ENCODE results near the gene RHPN2.
"Not testable (repeated sequence)": the region's sequence is repeated elsewhere in the genome, so short reads cannot be mapped to it uniquely, and the experiment has no call there.

Gene RHPN2

DNA sequence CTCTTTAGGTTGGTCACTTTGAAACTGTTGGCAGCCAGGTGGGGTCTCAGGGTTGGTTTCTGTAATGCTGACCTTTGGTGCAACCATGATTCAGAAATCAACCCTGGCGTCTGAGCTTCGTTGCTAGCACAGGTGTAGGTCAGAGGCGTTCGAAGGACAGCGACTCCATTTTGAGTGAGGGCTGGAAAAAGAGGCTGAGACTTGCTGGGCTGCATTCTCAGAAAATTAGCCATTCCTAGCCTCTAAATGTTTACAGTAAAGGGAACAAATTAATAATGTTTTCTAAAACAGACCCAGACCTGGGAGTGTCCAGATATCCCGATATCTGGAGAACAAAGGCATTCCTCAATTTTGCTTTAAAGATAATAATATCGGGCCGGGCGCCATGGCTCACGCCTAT lies 29.2 kb downstream of the RHPN2 start:
- intact Hi-C loops (cut with DNase I; ENCODE audit: low total_unique reads) = no loop called here
- Histone ChIP-seq H3K4me3 (no peak overlapping the region), H3K27me3 (no peaks in the 10 kb centered on the region), H3K36me3 (no peaks in the 10 kb centered on the region), H3K27ac (no peak overlapping the region), H3K4me1 (no peaks in the 10 kb centered on the region), H3K9me3 (peaks cover 0 to 5% (median 2%) of the 10 kb centered on the region in 3 donors)
- TF ChIP-seq, protein P1, sequence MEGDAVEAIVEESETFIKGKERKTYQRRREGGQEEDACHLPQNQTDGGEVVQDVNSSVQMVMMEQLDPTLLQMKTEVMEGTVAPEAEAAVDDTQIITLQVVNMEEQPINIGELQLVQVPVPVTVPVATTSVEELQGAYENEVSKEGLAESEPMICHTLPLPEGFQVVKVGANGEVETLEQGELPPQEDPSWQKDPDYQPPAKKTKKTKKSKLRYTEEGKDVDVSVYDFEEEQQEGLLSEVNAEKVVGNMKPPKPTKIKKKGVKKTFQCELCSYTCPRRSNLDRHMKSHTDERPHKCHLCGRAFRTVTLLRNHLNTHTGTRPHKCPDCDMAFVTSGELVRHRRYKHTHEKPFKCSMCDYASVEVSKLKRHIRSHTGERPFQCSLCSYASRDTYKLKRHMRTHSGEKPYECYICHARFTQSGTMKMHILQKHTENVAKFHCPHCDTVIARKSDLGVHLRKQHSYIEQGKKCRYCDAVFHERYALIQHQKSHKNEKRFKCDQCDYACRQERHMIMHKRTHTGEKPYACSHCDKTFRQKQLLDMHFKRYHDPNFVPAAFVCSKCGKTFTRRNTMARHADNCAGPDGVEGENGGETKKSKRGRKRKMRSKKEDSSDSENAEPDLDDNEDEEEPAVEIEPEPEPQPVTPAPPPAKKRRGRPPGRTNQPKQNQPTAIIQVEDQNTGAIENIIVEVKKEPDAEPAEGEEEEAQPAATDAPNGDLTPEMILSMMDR (IDR thresholded peaks at IDR 0.05) = no peak
- no peak for DNase-seq

DNA sequence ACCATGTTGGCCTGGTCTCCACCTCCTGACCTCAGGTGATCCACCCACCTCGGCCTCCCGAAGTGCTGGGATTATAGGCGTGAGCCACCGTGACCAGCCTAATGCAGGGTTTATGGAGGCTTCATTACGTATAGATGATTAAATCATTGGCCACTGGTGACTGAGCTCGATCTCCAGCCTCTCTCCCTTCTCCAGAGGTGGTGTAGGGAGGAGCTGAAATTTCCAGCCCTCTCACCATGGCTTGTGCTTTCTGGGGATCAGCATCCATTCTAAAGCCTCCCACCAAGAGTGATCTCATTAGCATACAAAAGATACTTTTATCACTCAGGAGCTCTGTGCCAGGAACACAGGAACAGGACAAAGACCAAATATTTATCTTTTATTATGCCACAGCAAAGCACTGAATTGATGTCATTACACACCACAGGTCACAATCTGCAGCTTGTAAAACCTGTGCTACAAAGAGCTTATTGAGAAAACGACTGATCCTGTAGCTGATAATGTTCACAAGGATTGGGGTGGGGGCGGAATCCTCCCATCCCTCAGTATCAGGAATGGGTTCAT lies 32.4 kb downstream of the RHPN2 start:
- Histone ChIP-seq H3K9me3 (peaks cover 0 to 5% (median 4%) of the 10 kb centered on the region in 3 donors), H3K36me3 (no peaks in the 10 kb centered on the region), H3K4me3 (no peak overlapping the region), H3K27ac (no peak overlapping the region), H3K27me3 (no peaks in the 10 kb centered on the region), H3K4me1 (no peaks in the 10 kb centered on the region)
- DNase-seq = no peak
- intact Hi-C loops (cut with DNase I; ENCODE audit: low total_unique reads) = no loop called here
- TF ChIP-seq, protein P1 (IDR thresholded peaks at IDR 0.05) = no peak

DNA sequence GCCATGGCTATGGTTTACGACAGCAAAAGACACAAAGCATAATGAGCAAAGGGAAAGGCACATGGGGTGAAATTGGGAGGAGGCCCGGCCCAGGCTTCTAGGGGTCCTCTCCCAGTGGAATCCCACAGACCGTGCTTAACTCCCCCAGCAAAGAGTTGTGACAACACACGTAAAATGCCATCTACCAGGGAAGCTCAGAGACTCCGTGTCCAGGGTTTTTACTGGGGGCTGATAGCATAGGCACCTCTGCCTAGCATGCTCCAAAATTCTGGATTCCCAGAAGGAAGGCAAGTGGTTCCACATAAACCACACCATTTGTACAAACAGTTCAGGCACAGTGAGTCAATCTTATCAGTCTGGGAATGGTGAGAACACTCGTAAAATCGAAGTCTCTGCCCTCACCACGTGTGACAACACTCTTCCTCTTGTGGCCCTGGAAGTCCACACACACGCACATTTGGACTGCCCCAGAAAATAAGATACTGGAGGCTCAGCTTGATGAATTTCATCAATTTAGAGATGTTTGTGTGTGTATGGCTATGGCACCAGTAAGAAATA lies 34.9 kb downstream of the RHPN2 start:
- intact Hi-C loops (cut with DNase I; ENCODE audit: low total_unique reads) = no loop called here

DNA sequence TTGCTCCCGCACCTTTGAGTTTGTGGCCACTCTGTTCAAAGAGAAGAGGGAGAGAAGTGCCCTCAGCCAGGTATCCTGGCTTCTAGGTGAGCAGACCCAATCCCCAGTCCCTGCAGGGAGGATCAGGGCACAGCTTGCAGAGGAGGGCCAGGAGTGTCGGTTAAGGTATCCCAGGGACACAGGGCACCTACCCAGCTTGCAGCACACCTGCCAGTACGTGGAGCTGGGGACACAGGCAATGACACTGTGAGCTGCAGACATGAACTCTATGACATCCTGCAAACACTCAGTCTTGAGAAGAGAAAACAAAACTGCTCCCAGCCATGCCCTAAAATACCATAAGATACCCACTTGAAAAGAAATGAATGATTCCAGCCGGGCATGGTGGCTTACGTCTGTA lies 38.1 kb downstream of the RHPN2 start:
- H3K4me1 ChIP-seq; DNase-seq; H3K4me3 ChIP-seq; H3K9me3 ChIP-seq; intact Hi-C loops (cut with DNase I; ENCODE audit: low total_unique reads); H3K27me3 ChIP-seq; H3K36me3 ChIP-seq; H3K27ac ChIP-seq: not testable (repeated sequence)

More for the DNA sequence above, 34.9 kb downstream of the RHPN2 start:
- no peak for DNase-seq
- no peaks in the 10 kb centered on the region for H3K36me3 ChIP-seq
- H3K9me3 ChIP-seq = peaks cover 0 to 4% (median 0%) of the 10 kb centered on the region in 3 donors
- no peak overlapping the region for H3K27ac ChIP-seq
- no peaks in the 10 kb centered on the region for H3K27me3 ChIP-seq
- H3K4me3 ChIP-seq = no peak overlapping the region
- TF ChIP-seq, protein P1 (IDR thresholded peaks at IDR 0.05) = no peak
- H3K4me1 ChIP-seq = no peaks in the 10 kb centered on the region

DNA sequence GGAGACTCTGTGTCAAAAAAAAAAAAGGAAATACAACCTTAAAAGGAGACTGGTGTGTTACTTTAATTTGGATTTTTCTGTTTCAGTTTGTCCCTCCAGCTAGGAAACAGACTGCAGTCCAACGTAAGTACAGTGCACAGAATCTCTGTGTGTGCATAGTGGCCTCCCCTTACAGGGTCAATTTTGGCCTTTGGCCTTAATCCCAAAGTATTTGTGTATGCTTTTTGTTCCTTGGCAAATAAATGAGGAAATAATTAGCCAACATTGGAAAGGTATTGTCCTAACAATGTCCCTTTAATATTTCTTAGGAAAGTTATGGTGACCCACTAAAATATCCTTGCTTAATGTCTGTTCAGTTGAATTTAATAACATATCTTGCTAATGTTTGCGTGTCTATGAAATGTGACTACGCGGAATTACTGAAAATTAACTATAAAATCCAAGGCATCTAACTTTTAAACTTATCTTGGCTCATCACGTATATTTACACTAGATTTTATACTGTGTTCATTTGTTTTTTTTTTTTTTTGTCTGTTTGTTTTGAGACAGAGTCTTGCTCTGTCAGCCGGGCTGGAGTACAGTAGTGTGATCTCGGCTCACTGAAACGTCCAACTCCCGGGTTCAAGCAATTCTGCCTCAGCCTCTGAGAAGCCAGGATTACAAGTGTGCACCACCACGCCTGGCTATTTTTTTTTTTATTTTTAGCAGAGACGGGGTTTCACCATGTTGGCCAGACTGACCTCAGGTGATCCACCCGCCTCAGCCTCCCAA lies 39.0 kb downstream of the RHPN2 start:
- H3K9me3 ChIP-seq; H3K4me1 ChIP-seq; intact Hi-C loops (cut with DNase I; ENCODE audit: low total_unique reads); H3K27ac ChIP-seq; H3K27me3 ChIP-seq; H3K4me3 ChIP-seq; H3K36me3 ChIP-seq; DNase-seq: not testable (repeated sequence)

DNA sequence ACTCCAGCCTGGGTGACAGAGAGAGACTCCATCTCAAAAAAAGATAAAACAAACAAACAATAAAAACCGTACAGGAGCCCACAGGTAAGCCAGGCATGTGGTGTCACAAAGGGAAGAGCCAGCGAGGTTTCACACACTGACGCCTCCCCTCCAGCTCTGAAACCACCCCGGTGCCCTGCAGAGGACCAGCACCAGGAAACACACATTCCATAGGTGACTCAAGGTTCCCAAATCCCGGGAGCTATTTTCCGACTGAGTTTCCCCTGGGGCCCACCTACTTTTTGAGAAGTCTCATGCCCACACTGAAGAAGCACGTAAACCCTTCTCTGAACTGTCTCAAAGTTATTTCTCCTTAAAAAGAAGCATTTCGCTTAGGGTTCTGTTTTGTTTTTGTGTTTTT lies 40.3 kb downstream of the RHPN2 start:
- no peak overlapping the region for H3K27ac ChIP-seq
- H3K9me3 ChIP-seq = no peaks in the 10 kb centered on the region
- peaks cover 0 to 3% of the 10 kb centered on the region in 2 donors for H3K27me3 ChIP-seq
- TF ChIP-seq, protein P1 (IDR thresholded peaks at IDR 0.05) = no peak
- intact Hi-C loops (cut with DNase I; ENCODE audit: low total_unique reads) = no loop called here
- no peaks in the 10 kb centered on the region for H3K36me3 ChIP-seq
- no peaks in the 10 kb centered on the region for H3K4me1 ChIP-seq
- DNase-seq = no peak
- H3K4me3 ChIP-seq = no peak overlapping the region

Measured in tibial artery (tissue), 4 donors.